Heart left ventricle (tissue), 16 donors: ENCODE data around the gene SERTAD2. TPM values are rescaled to one million over a fixed set of nuclear protein-coding genes. Genes with fewer than 3 reads are reported as not detected.

Source experiments
- ATAC-seq, 4 donors: fragments of 200-7000 bp; cut with Tn5 transposase; one replicate each; pipeline ENCODE4 v1.9.1; 2020 to 2022; ENCODE audit warnings: moderate library complexity in 4 of 4, mild to moderate bottlenecking in 3 of 4, moderate number of reproducible peaks in 1 of 4
- DNase-seq, 5 donors: peaks; one replicate each; pipeline ENCODE4 v3.0.0-alpha.2; 2020
- H3K27ac ChIP-seq, 12 donors: fragments of 200-600 bp; sonication (generic) in 4 of 12; one replicate each; pipeline versions ENCODE4 v1.5.0 to v1.8.0; 2016 to 2022; ENCODE audit warnings: mild to moderate bottlenecking in 2 of 12
- H3K27me3 ChIP-seq, 9 donors: fragments of 200-600 bp; sonication (generic) in 2 of 9; one replicate each; pipeline versions ENCODE4 v1.5.1 to v1.8.0; 2016 to 2022; ENCODE audit warnings: mild to moderate bottlenecking in 3 of 9
- H3K36me3 ChIP-seq, 9 donors: fragments of 200-600 bp; sonication (generic) in 2 of 9; one replicate each; pipeline versions ENCODE4 v1.5.0 to v1.8.0; 2018 to 2022; ENCODE audit warnings: mild to moderate bottlenecking in 2 of 9
- H3K4me1 ChIP-seq, 12 donors: fragments of 200-600 bp; sonication (generic) in 4 of 12; one replicate each; pipeline versions ENCODE4 v1.5.0 to v1.8.0; 2016 to 2022; ENCODE audit warnings: mild to moderate bottlenecking in 3 of 12
- H3K4me3 ChIP-seq, 12 donors: fragments of 200-600 bp; sonication (generic) in 4 of 12; one replicate each; pipeline versions ENCODE4 v1.5.0 to v1.8.0; 2017 to 2022; ENCODE audit warnings: mild to moderate bottlenecking in 9 of 12, moderate library complexity in 4 of 12
- H3K9me3 ChIP-seq, 12 donors: fragments of 200-600 bp; sonication (generic) in 4 of 12; one replicate each; pipeline versions ENCODE4 v1.5.0 to v1.8.0; 2016 to 2022; ENCODE audit warnings: mild to moderate bottlenecking in 1 of 12
- CTCF ChIP-seq, 12 donors: fragments of 200-600 bp; sonication (generic) in 4 of 12; IDR thresholded peaks; one replicate each; pipeline versions ENCODE4 v1.5.0 to v1.8.0; 2018 to 2022; ENCODE audit warnings: antibody characterized with exemption in 12 of 12, mild to moderate bottlenecking in 5 of 12
- POLR2A ChIP-seq, 2 donors: fragments of 450-650 bp; IDR thresholded peaks; one replicate each; pipeline ENCODE4 v1.6.1; 2017; ENCODE audit warnings: antibody characterized with exemption in 2 of 2, mild to moderate bottlenecking in 2 of 2, moderate library complexity in 2 of 2
- WGBS, 4 donors: extraction: QIAGEN DNeasy Blood & Tissue Kit in 2 of 4; methylation state at CpG; one replicate each; pipeline versions ENCODE4 v1.1.5 to v1.1.7; 2013 to 2018; 5-methylcytosine and 5-hydroxymethylcytosine counted together
- intact Hi-C, 10 donors: fragments of 100-400 bp; cut with DNase I; formaldehyde crosslinking; loops; one replicate each; pipeline versions ENCODE4 v1.11.1 to v1.14.2; 2022
- polyA plus RNA-seq, 2 donors: library from polyadenylated mRNA; stranded (reverse); fragments of 200-250 nt; gene quantifications; one replicate each; pipeline ENCODE4 v1.2.3, GENCODE V29; 2013
- total RNA-seq, 9 donors: library from RNA; depleted of rRNA in 2 of 9; stranded (reverse); fragments of >200 nt in 2 of 9; fragmentation: NEBNext Ultra II Directional in 3 of 9; extraction: Animal tissue kit (Norgen Biotek cat#: 25700) in 3 of 9; gene quantifications; one replicate each; pipeline versions ENCODE4 v1.1.0 to v1.2.4, GENCODE V29; 2016 to 2023
- donor health status: ischemic (EF 13 %, LVEDD 7.1; RV severe dilation, severe dysfunction).
- donor health status: healthy with polysubstance abuse.
- donor health status: DM: no; HTN: yes; CAD: no.
- donor health status: DM: no; HTN: no; CAD: no.
- donor health status: ischemic (EF 25% LVEDD 6.9; RV normal size, moderate dysfunction).
- donor health status: ischemic (EF 25% LVEDD 5.7; RV mildly dilated, moderate dysfunction).
- donor health status: healthy.
- donor health status: DM: yes; HTN: yes; CAD: no.
- donor health status: ischemic (EF 35%, LVEDD 5.7; RV mildly dilated, moderate dysfunction).
- donor health status: nonischemic (EF 11% LVEDD 7.7; RV severe dilation, severe dysfunction).
- donor health status: DM: yes; HTN: yes; CAD: no.
- donor health status: PGD.
- donor health status: ischemic (EF 29% LVEDD 5.4; RV normal size, mild dysfunction).
- donor health status: nonischemic (EF 23%, LVEDD 6.1; RV moderate dilation, normal function).

SERTAD2 gene
- total and polyA plus RNA-seq, 11 donors: 5.1 to 21.6 (median 15.5) TPM

- ATAC-seq (no peak), DNase-seq (no peak)
- WGBS, 4 donors: 82 to 88% (median 82%) methylated on average over 26 to 27 of the region's 27 CpGs
- TF ChIP-seq POLR2A (IDR thresholded peaks at IDR 0.05) (no peak), CTCF (IDR thresholded peaks at IDR 0.05) (no peak)
- Histone ChIP-seq H3K36me3 (peaks cover 0 to 9% (median 4%) of the 10 kb centered on the region in 9 donors), H3K27me3 (no peaks in the 10 kb centered on the region), H3K9me3 (no peaks in the 10 kb centered on the region), H3K4me1 (peaks cover 0 to 11% (median 0%) of the 10 kb centered on the region in 12 donors), H3K27ac (no peak overlapping the region), H3K4me3 (no peak overlapping the region)
- intact Hi-C loops: no loop called here
Measured at GRCh38 chr2:64626963-64627760, 26.6 kb downstream of the SERTAD2 start.

- Histone ChIP-seq H3K27ac (no peak overlapping the region), H3K4me1 (peaks cover 0 to 11% (median 0%) of the 10 kb centered on the region in 12 donors), H3K9me3 (no peaks in the 10 kb centered on the region), H3K27me3 (no peaks in the 10 kb centered on the region), H3K4me3 (no peak overlapping the region), H3K36me3 (peaks cover 0 to 8% (median 4%) of the 10 kb centered on the region in 9 donors)
- ATAC-seq: no peak
- DNase-seq: no peak
- WGBS, 4 donors: 85 to 93% (median 90%) methylated on average over 10 of the region's 10 CpGs
- TF ChIP-seq CTCF (IDR thresholded peaks at IDR 0.05): no peak
- TF ChIP-seq POLR2A (IDR thresholded peaks at IDR 0.05): no peak
- intact Hi-C loops: no loop called here
Measured at GRCh38 chr2:64626146-64626809, 27.4 kb downstream of the SERTAD2 start.

GRCh38 chr2:64625299-64626145 lies 28.2 kb downstream of the SERTAD2 start:
- Histone ChIP-seq H3K27ac (no peak overlapping the region), H3K36me3 (peaks cover 0 to under 1% (median 0%) of the 10 kb centered on the region in 9 donors), H3K27me3 (no peaks in the 10 kb centered on the region), H3K4me1 (peaks cover 0 to 11% (median 0%) of the 10 kb centered on the region in 12 donors), H3K4me3 (no peak overlapping the region), H3K9me3 (no peaks in the 10 kb centered on the region)
- intact Hi-C loops: no loop called here
- DNase-seq: no peak
- 83 to 92% (median 87%) methylated on average over 7 of the region's 7 CpGs for WGBS, 4 donors
- no peak for TF ChIP-seq CTCF (IDR thresholded peaks at IDR 0.05)
- TF ChIP-seq POLR2A (IDR thresholded peaks at IDR 0.05): no peak
- ATAC-seq: no peak
